ENCODE data around the gene PTGR1.

- TF ChIP-seq REST (IDR thresholded peaks at IDR 0.05; ENCODE audit: insufficient read depth in 1 of 2, low read depth in 2 of 2, low read length in 2 of 2) (no peak), POLR2AphosphoS5 (IDR thresholded peaks at IDR 0.05; ENCODE audit: low read depth, low read length) (no peak), SIN3A (IDR thresholded peaks at IDR 0.05; ENCODE audit: borderline replicate concordance, insufficient read depth, low read length) (no peak), TAF1 (IDR thresholded peaks at IDR 0.05; ENCODE audit: borderline replicate concordance, insufficient read depth, low read length) (no peak), FOXP2 (optimal IDR thresholded peaks at IDR 0.05; ENCODE audit: borderline replicate concordance, extremely low read depth, extremely low read length, insufficient read depth) (no peak)
Measured at GRCh38 chr9:111559000-111559610, 40.3 kb downstream of the PTGR1 start.
